ENCODE measurements around the gene RASSF8. TPM values are rescaled to one million over a fixed set of nuclear protein-coding genes. Genes with fewer than 3 reads are reported as not detected.

Gene RASSF8
- total RNA-seq, 4 donors from 2014 or later: 5.4 to 20.7 (median 9.6) TPM

- DNase-seq (ENCODE audit: low spot score in 2 of 2): no peak
- no peak for TF ChIP-seq POLR2A (IDR thresholded peaks at IDR 0.05)
- TF ChIP-seq CTCF (IDR thresholded peaks at IDR 0.05): no peak
- H3K4me3 ChIP-seq (ENCODE audit: low read depth, poor library complexity, severe bottlenecking): no peak overlapping the region
- intact Hi-C loops (cut with DNase I; ENCODE audit: low total_unique reads): loop anchor here (10.0 kb wide), 1 partner anchor 397 kb away; no protein-coding TSS in a partner anchor
Observed at GRCh38 chr12:26128168-26128567, 169.7 kb downstream of the RASSF8 start.

Other genes starting within 250 kb of the RASSF8 start
- gene BHLHE41, start 166.4 kb downstream of the RASSF8 start, total RNA-seq: 10 to 100 TPM in 1 of 4 donors, 1 to 10 TPM in 3; 4.9 to 14.5 (median 7.2) TPM
- 10 to 100 TPM in 1 of 4 donors, 1 to 10 TPM in 3; 4.5 to 14.1 (median 8.4) TPM for gene SSPN, start 236.9 kb downstream of the RASSF8 start, total RNA-seq